Measurements from ENCODE around the gene RNF207. TPM values are rescaled to one million over a fixed set of nuclear protein-coding genes. Genes with fewer than 3 reads are reported as not detected.
A peak's percentile ranks its signal among the peaks of the same experiment; 100 is the strongest.

RNF207 gene
- total RNA-seq, 1 experiment from 2014 or later: 4.9 TPM

DNA sequence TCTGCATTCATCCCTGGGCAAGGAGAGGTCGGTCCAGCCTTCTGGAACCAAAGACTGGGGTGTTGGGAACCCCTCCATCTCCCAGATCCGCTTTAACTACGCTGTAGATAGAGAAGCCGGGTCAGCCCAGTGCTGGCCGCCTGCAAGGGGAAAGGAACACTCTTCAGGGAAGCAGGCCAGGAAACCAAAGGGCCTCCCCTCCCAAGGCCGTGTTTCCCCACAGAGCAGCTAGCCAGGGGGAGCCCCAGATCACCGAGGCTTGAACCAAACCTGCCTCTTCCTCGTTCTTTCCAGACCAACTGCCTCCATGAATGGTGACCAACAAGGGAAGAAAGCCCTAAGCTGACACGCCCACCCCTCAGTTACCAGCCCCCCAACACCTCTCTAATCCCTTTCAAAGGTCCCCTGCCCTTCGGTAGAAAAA, 24.6 kb upstream of the RNF207 start:
- Histone ChIP-seq H3K23ac (ENCODE audit: insufficient read length, low read depth, low read length) (no peak overlapping the region), H3K4me1 (ENCODE audit: insufficient read depth, low read length) (peaks cover 4% of the 10 kb centered on the region; the same call in 1 of the 2 replicates), H3K23me2 (ENCODE audit: insufficient read length, low read depth, low read length, poor library complexity, severe bottlenecking) (no peaks in the 10 kb centered on the region), H2BK20ac (ENCODE audit: low read depth, low read length, poor library complexity, severe bottlenecking) (no peak overlapping the region), H4K20me1 (ENCODE audit: control insufficient read depth, insufficient read depth, insufficient read length) (no peaks in the 10 kb centered on the region), H3K18ac (ENCODE audit: insufficient read length, low read depth, low read length) (peak overlapping the region; percentile 1), H3K4me2 (ENCODE audit: insufficient read depth, insufficient read length, low read length) (no peak overlapping the region), H3T11ph (ENCODE audit: low read length) (no peak overlapping the region), H2BK15ac (ENCODE audit: low read depth, low read length) (no peak overlapping the region), H3K4ac (ENCODE audit: low read depth, low read length) (no peak overlapping the region), H2BK5ac (ENCODE audit: insufficient read length, low read length) (no peak overlapping the region), H2BK12ac (ENCODE audit: insufficient read length, low read depth, low read length) (no peak overlapping the region), H3K14ac (ENCODE audit: insufficient read depth, low read length) (no peak overlapping the region), H3K9me3 (ENCODE audit: control insufficient read depth, low read depth, low read length) (no peaks in the 10 kb centered on the region), H4K91ac (ENCODE audit: insufficient read length, low read depth, low read length) (no peak overlapping the region), H2AK5ac (ENCODE audit: insufficient read length, low read length) (no peak overlapping the region), H3K79me1 (ENCODE audit: insufficient read depth, low read depth, low read length, poor library complexity, severe bottlenecking) (no peaks in the 10 kb centered on the region), H3K9ac (ENCODE audit: extremely low read depth, insufficient read length, low read length) (no peak overlapping the region), H4K5ac (ENCODE audit: insufficient read length, low read depth, low read length) (no peak overlapping the region), H3K79me2 (ENCODE audit: insufficient read depth, low read length) (no peaks in the 10 kb centered on the region), H3K56ac (ENCODE audit: insufficient read length, low read depth, low read length) (no peak overlapping the region), H4K8ac (replicated peaks; ENCODE audit: insufficient read length, low read depth, low read length) (no peak overlapping the region), H3K27me3 (ENCODE audit: insufficient read depth, low read length) (peaks cover 14% of the 10 kb centered on the region; the same call in 1 of the 2 replicates), H2BK120ac (ENCODE audit: low read depth, low read length, poor library complexity, severe bottlenecking) (no peak overlapping the region), H2AFZ (ENCODE audit: low read length) (no peak overlapping the region), H3K27ac (ENCODE audit: insufficient read length, low read depth, low read length) (no peak overlapping the region)
- no peak overlapping the region for H3K27ac Mint-ChIP-seq
- no peaks in the 10 kb centered on the region for H3K9me3 Mint-ChIP-seq
- H3K27me3 Mint-ChIP-seq (ENCODE audit: low read depth): peaks cover 35% of the 10 kb centered on the region
- H3K36me3 Mint-ChIP-seq (ENCODE audit: insufficient read depth in 1 of 3, low read depth in 3 of 3): peaks cover 7 to 20% (median 8%) of the 10 kb centered on the region in 3 experiments; a peak in 6 of 7 replicates
- H3K4me3 Mint-ChIP-seq: peak overlapping the region; percentile 48 to 74; a peak in 4 of 5 replicates
- DNase-seq: no peak
- H3K4me1 Mint-ChIP-seq: peaks cover 36 to 44% of the 10 kb centered on the region in 2 experiments
- no peak for TF ChIP-seq CTCF (conservative IDR thresholded peaks at IDR 0.05)
- no CpG with 5 or more reads among the region's 10 CpGs for WGBS (ENCODE audit: extremely low coverage, insufficient read length, low lambda C conversion rate)
